Colonic mucosa (tissue), 4 donors: Measurements from ENCODE around the gene RPS6KC1. TPM values are rescaled to one million over a fixed set of nuclear protein-coding genes. Genes with fewer than 3 reads are reported as not detected.

Source experiments
- DNase-seq: peaks from one replicate; pipeline ENCODE4 v3.0.0-alpha.2; 2020
- H3K27ac ChIP-seq: fragments of 200-600 bp; one replicate; pipeline ENCODE4 v1.8.0; 2021
- H3K27me3 ChIP-seq: fragments of 200-600 bp; one replicate; pipeline ENCODE4 v1.8.0; 2021
- H3K36me3 ChIP-seq: fragments of 200-600 bp; one replicate; pipeline ENCODE4 v1.8.0; 2021
- H3K4me1 ChIP-seq: fragments of 200-600 bp; one replicate; pipeline ENCODE4 v1.8.0; 2021; ENCODE audit warnings: mild to moderate bottlenecking
- H3K4me3 ChIP-seq: fragments of 200-600 bp; one replicate; pipeline ENCODE4 v1.8.0; 2021
- H3K9ac ChIP-seq, 2 donors: one replicate each; pipeline ENCODE4 v1.7.0; 2013; ENCODE audit warnings: control low read depth in 2 of 2, low read depth in 2 of 2, low read length in 2 of 2
- H3K9me3 ChIP-seq: fragments of 200-600 bp; one replicate; pipeline ENCODE4 v1.8.0; 2021
- intact Hi-C: fragments of 100-400 bp; cut with DNase I; formaldehyde crosslinking; loops from one replicate; pipeline ENCODE4 v1.14.1; 2022
- total RNA-seq, 2 donors: library from RNA; stranded (reverse); fragmentation: NEBNext Ultra II Directional in 1 of 2; extraction: Animal tissue kit (Norgen Biotek cat#: 25700) in 1 of 2; gene quantifications; one replicate each; pipeline ENCODE4 v1.2.1, GENCODE V29; 2021
- TF ChIP-seq, protein P1 (sequence below): fragments of 200-600 bp; IDR thresholded peaks from one replicate; pipeline ENCODE4 v1.8.0; 2022; ENCODE audit warnings: antibody characterized with exemption, mild to moderate bottlenecking
- donor health status: healthy.
- donor health status: DM: no; HTN: no; CAD: no.
- donor health status: DM: no; HTN: no; CAD: no.

The RPS6KC1 gene, protein sequence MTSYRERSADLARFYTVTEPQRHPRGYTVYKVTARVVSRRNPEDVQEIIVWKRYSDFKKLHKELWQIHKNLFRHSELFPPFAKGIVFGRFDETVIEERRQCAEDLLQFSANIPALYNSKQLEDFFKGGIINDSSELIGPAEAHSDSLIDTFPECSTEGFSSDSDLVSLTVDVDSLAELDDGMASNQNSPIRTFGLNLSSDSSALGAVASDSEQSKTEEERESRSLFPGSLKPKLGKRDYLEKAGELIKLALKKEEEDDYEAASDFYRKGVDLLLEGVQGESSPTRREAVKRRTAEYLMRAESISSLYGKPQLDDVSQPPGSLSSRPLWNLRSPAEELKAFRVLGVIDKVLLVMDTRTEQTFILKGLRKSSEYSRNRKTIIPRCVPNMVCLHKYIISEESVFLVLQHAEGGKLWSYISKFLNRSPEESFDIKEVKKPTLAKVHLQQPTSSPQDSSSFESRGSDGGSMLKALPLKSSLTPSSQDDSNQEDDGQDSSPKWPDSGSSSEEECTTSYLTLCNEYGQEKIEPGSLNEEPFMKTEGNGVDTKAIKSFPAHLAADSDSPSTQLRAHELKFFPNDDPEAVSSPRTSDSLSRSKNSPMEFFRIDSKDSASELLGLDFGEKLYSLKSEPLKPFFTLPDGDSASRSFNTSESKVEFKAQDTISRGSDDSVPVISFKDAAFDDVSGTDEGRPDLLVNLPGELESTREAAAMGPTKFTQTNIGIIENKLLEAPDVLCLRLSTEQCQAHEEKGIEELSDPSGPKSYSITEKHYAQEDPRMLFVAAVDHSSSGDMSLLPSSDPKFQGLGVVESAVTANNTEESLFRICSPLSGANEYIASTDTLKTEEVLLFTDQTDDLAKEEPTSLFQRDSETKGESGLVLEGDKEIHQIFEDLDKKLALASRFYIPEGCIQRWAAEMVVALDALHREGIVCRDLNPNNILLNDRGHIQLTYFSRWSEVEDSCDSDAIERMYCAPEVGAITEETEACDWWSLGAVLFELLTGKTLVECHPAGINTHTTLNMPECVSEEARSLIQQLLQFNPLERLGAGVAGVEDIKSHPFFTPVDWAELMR
- total RNA-seq: 1 to 10 TPM; 8.8 to 9.6 TPM

DNA sequence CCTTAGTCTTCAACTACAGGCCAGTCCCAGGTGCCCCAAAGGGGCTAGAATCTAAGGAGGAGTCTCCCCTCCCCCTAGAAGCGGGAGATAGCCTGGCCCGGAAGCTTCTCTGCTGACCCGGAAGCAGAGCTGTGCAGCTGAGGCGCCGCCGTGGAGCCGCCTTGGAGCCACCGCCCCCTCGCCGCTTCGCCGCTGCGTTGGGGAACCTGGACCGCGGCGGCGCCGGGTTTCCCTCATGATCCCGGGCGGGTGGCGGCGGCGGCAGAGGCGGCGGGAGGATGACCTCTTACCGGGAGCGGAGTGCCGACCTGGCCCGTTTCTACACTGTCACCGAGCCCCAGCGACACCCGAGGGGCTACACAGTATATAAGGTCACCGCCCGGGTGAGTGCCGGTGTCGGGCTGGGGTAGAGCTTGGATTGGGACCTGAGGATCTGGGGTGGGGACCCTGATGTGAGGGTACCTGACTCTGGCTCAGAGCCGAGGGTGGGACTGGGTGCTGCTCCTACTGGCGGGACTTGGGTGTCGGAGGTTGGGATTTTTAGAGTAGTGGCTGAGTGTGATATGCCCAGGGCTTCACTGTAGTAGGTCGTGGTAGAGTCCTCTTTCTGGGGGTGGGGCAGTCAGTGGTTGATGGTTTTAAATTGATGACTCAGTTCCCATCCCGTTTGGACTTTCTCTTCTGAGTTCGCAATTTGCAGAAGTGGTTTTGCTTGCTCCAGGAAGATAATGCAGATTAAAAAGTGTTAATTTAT lies at the start of gene RPS6KC1:
TSS of gene RPS6KC1 (plus strand) at position 115 of the 754 bp plus-strand sequence. CDS start at position 279, 164 bp downstream.
- peak within 1 kb of the TSS; percentile 76 to 81 for H3K9ac ChIP-seq
- peak within 1 kb of the TSS; percentile 61 for H3K4me3 ChIP-seq
- DNase-seq: peak; percentile 87
- H3K27ac ChIP-seq: peak within 1 kb of the TSS; percentile 72
- intact Hi-C loops: no loop called here
- TF ChIP-seq, protein P1, sequence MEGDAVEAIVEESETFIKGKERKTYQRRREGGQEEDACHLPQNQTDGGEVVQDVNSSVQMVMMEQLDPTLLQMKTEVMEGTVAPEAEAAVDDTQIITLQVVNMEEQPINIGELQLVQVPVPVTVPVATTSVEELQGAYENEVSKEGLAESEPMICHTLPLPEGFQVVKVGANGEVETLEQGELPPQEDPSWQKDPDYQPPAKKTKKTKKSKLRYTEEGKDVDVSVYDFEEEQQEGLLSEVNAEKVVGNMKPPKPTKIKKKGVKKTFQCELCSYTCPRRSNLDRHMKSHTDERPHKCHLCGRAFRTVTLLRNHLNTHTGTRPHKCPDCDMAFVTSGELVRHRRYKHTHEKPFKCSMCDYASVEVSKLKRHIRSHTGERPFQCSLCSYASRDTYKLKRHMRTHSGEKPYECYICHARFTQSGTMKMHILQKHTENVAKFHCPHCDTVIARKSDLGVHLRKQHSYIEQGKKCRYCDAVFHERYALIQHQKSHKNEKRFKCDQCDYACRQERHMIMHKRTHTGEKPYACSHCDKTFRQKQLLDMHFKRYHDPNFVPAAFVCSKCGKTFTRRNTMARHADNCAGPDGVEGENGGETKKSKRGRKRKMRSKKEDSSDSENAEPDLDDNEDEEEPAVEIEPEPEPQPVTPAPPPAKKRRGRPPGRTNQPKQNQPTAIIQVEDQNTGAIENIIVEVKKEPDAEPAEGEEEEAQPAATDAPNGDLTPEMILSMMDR: no peak
- no peaks in the 10 kb centered on the region for H3K9me3 ChIP-seq
- no peaks in the 10 kb centered on the region for H3K4me1 ChIP-seq
- H3K27me3 ChIP-seq: no peaks in the 10 kb centered on the region
- no peaks in the 10 kb centered on the region for H3K36me3 ChIP-seq

DNA sequence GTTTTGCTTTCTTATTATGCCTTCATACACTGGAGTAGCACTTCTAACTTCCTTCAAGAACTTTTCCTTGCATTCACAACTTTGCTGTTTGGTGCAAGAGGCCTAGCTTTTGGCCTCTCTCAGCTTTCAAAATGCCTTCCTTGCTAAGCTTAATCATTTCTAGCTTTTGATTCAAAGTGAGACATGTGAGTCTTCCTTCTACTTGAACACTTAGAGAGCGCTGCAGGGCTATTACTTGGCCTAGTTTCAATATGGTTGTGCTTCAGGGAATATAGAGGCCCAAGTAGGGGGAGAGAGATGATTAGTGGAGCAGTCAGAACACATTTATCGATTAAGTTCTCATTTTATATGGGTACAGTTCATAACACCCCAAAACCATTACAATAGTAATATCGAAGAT lies 47.8 kb upstream of the RPS6KC1 start:
- no peaks in the 10 kb centered on the region for H3K9me3 ChIP-seq
- TF ChIP-seq, protein P1: no peak
- no peak overlapping the region for H3K4me3 ChIP-seq
- intact Hi-C loops: no loop called here
- H3K27me3 ChIP-seq: no peaks in the 10 kb centered on the region
- DNase-seq: no peak
- no peaks in the 10 kb centered on the region for H3K36me3 ChIP-seq
- H3K4me1 ChIP-seq: no peaks in the 10 kb centered on the region
- H3K27ac ChIP-seq: no peak overlapping the region
- no peak overlapping the region for H3K9ac ChIP-seq

DNA sequence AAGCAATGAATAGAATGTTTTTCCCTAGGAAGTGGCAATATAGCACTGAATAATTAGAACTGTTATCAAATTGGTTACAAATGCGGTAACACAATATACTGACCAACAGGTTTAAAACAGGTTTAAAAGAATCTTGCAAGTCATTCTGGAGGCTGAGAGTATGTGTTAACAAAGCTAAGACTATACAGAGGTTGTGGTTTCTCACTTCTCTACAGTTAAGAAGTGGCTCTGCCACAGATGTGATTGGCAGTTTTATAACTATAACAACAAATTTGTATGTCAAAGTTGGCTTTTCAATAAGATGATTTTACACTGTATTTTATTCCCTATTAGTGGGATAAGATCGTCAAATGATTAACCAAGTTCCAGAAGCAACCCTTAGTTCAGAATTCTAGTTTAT lies 42.5 kb upstream of the RPS6KC1 start:
- Histone ChIP-seq H3K27ac (no peak overlapping the region), H3K4me3 (no peak overlapping the region), H3K9me3 (no peaks in the 10 kb centered on the region), H3K36me3 (no peaks in the 10 kb centered on the region), H3K9ac (no peak overlapping the region), H3K4me1 (no peaks in the 10 kb centered on the region), H3K27me3 (no peaks in the 10 kb centered on the region)
- TF ChIP-seq, protein P1: no peak
- no peak for DNase-seq
- intact Hi-C loops: no loop called here

DNA sequence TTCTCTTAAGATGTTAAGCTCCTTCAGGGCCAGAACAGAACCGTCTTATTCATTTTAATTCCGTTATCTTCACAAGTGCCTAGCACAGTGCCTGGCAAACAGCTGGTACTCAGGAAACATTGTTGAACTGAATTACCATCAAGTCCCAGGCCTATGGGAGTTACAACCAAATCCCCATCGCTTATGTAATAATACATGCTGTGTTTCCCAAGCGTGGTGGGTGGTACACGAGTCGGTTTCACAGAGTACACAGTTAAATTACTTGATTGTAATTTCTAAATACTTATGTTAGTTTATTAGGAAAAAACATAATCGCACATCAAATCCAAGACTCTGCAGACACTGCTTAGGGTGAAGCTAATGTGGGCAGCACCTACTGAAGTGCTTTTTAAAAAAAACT lies 36.4 kb upstream of the RPS6KC1 start:
- intact Hi-C loops: no loop called here
- TF ChIP-seq, protein P1: no peak
- DNase-seq: peak; percentile 22

More for the DNA sequence above, 36.4 kb upstream of the RPS6KC1 start:
- Histone ChIP-seq H3K4me3 (peak overlapping the region; percentile 93), H3K9ac (peak overlapping the region in 1 of 2 donors; percentile 90), H3K27ac (peak overlapping the region; percentile 95), H3K36me3 (no peaks in the 10 kb centered on the region), H3K4me1 (peaks cover 8% of the 10 kb centered on the region), H3K9me3 (no peaks in the 10 kb centered on the region), H3K27me3 (no peaks in the 10 kb centered on the region)
